NCI-H510A treated with DMSO at 0.1 percent for 48 hours (cell line): ENCODE results near the gene SIPA1L3.

Source experiments
- DNase-seq: peaks from one replicate; lab custom pipeline; 2025; lab: John Stamatoyannopoulos, UW

SIPA1L3 gene

GRCh38 chr19:37948362-37948761, 41.4 kb downstream of the SIPA1L3 start:
- DNase-seq, result no peak

GRCh38 chr19:37950471-37951175, 43.6 kb downstream of the SIPA1L3 start:
- DNase-seq, result no peak

- DNase-seq, result no peak
These were observed 44.8 kb downstream of the SIPA1L3 start for GRCh38 chr19:37951816-37952210.

- no peak for DNase-seq
These were observed 46.3 kb downstream of the SIPA1L3 start for GRCh38 chr19:37953171-37953917.

GRCh38 chr19:37953918-37954303, 46.9 kb downstream of the SIPA1L3 start:
- no peak for DNase-seq

GRCh38 chr19:37954421-37954874, 47.4 kb downstream of the SIPA1L3 start:
- DNase-seq, result peak; percentile 22

- DNase-seq, result no peak
These were observed 49.0 kb downstream of the SIPA1L3 start for GRCh38 chr19:37955986-37956385.

- no peak for DNase-seq
These were observed 50.2 kb downstream of the SIPA1L3 start for GRCh38 chr19:37957176-37957575.

- DNase-seq, result no peak
These were observed 52.7 kb downstream of the SIPA1L3 start for GRCh38 chr19:37959665-37960114.

- DNase-seq, result no peak
These were observed 54.2 kb downstream of the SIPA1L3 start for GRCh38 chr19:37961198-37961597.

- DNase-seq, result no peak
These were observed 56.4 kb downstream of the SIPA1L3 start for GRCh38 chr19:37963190-37963936.

- DNase-seq, result no peak
These were observed 57.1 kb downstream of the SIPA1L3 start for GRCh38 chr19:37964109-37964508.

- no peak for DNase-seq
These were observed 59.2 kb downstream of the SIPA1L3 start for GRCh38 chr19:37966211-37966661.

- DNase-seq, result no peak
These were observed 59.7 kb downstream of the SIPA1L3 start for GRCh38 chr19:37966662-37967231.

GRCh38 chr19:37969695-37970094, 62.7 kb downstream of the SIPA1L3 start:
- no peak for DNase-seq

GRCh38 chr19:37970699-37971098, 63.7 kb downstream of the SIPA1L3 start:
- no peak for DNase-seq

GRCh38 chr19:37972803-37973202, 65.8 kb downstream of the SIPA1L3 start:
- DNase-seq, result no peak

GRCh38 chr19:37973666-37974065, 66.7 kb downstream of the SIPA1L3 start:
- no peak for DNase-seq

- no peak for DNase-seq
These were observed 68.1 kb downstream of the SIPA1L3 start for GRCh38 chr19:37975071-37975470.

GRCh38 chr19:37975596-37976515, 68.8 kb downstream of the SIPA1L3 start:
- no peak for DNase-seq

- no peak for DNase-seq
These were observed 70.4 kb downstream of the SIPA1L3 start for GRCh38 chr19:37977391-37977790.
